GM23248 (cell line): ENCODE data around the gene UBASH3B.

Experiments
- EZH2 ChIP-seq: fragments of 200-600 bp; sonication (generic); IDR thresholded peaks from 2 replicates; pipeline ENCODE4 v1.6.1; 2018; ENCODE audit warnings: antibody characterized with exemption, mild to moderate bottlenecking; ENCODE audit not compliant: insufficient read depth, poor library complexity, severe bottlenecking
- EZH2phosphoT487 ChIP-seq: fragments of 200-600 bp; sonication (generic); IDR thresholded peaks from 2 replicates; pipeline ENCODE4 v1.6.1; 2018; ENCODE audit warnings: antibody characterized with exemption, moderate library complexity, mild to moderate bottlenecking, low read depth; ENCODE audit not compliant: insufficient read depth

DNA sequence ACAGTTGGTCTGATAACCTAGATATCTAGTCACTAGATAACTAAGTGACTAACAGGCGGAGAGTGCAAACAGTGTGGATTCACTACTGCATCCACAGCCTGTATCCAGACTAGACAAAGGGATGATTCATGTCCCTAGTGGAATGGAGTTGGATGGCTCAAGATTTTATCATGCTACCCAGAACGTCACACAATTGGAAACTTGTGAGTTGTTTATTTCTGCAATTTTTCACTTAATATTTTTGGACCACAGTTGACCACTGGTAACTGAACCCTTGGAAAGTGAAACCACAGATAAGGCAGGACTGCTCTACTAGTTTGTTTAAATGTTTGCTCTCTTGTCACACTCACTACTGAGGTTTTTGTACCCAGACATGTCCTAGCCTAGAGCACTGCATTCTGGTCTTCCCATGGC, 76.0 kb downstream of the UBASH3B start:
- TF ChIP-seq EZH2phosphoT487 (no peak), EZH2 (no peak)
